OCI-M2 (cell line): ENCODE data around the gene IL4.
"Not testable (repeated sequence)": the region's sequence is repeated elsewhere in the genome, so short reads cannot be mapped to it uniquely, and the experiment has no call there.

ENCODE experiments used
- DNase-seq: peaks from one replicate; lab custom pipeline; 2025; ENCODE audit not compliant: unreplicated experiment; lab: John Stamatoyannopoulos, UW

The IL4 gene

DNA sequence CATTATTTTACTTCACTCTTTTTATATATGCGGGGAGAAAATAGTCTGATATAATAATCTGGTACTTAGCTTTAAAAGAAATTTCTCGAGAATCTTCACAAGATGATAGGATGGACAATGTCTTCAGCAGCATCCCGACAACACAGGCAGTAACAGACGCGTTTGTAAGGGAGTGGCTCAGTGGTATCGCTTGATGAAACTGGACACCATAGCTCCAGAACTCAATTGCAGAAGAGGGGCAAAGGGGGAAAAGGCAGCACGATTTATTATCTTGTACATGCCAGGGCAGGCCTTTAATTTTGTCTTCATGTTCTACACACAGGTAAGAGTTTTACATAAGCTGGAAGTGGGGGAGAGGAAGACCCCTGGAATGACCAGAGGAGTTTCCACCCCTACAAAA lies 15.7 kb downstream of the IL4 start:
- no peak for DNase-seq

DNA sequence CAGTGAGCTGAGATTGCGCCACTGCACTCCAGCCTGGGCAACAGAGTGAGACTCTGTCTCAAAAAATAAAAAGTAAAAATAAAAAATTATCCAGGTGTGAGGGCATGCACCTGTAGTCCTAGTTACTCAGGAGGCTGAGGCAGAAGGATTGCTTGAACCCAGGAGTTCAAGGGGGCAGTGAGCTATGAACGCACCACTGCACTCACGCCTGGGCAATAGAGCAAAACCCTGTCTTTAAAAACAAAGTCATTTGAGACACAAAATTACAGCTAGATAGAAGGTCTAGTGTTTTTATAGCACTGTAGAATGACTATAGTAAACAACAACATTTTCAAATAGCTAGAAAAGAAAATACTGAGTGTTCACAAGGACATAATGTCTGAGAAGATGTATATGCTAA lies 16.4 kb downstream of the IL4 start:
- no peak for DNase-seq

DNA sequence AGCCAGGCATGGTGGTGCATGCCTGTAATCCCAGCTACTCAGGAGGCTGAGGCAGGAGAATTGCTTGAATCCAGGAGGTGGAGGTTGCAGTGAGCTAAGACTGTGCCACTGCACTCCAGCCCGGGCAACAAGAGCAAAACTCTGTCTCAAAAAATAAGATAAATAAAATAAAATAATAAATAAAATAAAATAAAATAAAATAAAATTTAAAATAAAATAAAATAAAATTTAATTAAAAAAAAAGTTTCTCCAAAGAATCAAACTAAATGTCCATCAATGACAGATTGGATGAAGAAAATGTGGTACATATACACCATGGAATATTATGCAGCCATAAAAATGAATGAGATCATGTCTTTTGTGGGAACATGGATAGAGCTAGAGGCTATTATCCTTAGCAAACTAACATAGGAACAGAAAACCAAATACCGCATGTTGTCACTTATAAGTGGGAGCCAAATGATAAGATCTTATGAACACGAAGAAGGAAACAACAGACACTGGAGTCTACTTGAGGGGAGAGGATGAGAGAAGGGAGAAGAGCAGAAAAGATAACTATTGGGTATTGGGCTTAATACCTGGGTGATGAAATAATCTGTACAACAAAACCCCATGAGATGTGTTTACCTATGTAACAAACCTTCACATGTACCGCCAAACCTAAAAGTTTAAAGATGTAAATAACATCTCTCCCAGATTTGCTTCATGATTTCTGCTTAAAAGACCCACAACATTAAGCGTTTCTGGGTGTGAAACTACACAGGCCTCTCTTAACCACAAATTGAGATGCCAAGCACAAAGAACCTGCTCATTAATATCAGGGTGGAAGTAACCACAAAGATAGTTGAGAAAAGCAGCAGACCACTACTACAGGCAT lies 18.2 kb downstream of the IL4 start:
- DNase-seq = not testable (repeated sequence)

DNA sequence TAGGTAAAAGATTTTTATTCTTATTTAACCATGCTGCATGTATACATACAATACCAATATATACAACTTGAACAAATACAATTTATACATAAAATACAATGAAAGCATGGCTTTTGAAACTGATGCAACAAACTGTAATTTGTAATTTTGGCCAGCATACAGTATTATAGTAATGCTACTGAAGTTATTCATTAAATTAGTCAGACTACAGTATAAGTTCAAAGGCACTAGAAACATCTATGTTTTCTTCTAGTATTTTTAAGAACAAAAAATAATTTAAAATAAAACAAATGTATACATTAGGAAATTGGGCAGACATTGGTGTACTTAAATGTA lies 18.8 kb downstream of the IL4 start:
- DNase-seq = no peak

DNA sequence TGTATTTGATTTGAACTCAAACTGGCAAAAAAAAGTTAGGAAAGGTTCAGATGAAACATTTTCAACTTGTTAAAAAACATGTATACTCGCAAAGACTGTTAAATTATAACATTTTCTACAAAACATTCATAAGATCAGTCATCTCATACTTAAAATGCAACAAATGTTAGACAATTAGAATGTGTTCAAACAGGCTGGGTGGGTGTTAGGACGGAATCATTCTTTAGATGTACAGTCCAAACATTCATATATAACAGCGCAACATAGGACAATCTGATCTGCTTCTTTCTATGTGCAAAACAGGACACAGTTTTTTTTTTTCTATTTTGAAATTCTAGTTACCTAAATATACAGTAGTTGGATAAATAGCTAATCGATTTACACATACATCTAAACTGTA lies 22.2 kb downstream of the IL4 start:
- no peak for DNase-seq

DNA sequence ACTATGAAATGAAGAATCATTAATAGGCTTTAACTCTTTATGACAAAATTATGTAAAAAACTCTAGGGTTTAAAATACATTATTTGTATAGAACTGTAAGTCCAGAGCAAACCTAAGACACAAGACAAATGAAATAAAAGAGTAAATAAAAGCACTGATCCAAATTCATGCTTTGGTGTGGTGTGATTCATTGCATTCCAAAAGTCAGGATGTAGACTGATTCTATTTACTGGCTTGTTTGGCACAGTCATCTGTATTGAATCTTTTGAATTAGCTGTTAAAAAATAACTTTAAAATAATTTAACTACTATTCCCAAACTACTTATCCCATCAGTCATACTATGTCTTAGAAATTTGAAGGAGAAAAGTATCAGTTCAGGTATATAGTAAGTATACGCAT lies 31.1 kb downstream of the IL4 start:
- DNase-seq = no peak

DNA sequence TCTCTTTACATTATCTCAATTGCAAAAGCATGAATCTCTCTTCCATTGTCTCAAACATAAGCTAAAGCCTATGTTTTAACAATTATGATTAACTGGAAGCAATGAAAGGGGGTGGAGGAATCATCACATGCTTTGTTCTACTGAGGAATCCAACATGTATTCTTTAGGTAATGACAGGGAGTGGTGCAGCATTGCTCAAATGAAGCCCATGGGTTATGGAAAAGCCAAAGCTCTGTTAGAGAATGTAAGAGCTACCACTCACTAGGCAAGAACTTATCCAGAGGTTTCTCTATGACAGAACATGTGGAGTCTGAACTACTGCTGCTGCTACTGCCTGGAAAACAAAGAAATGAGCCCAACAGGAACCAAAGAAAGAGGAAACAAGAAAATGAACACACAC lies 34.9 kb downstream of the IL4 start:
- no peak for DNase-seq

DNA sequence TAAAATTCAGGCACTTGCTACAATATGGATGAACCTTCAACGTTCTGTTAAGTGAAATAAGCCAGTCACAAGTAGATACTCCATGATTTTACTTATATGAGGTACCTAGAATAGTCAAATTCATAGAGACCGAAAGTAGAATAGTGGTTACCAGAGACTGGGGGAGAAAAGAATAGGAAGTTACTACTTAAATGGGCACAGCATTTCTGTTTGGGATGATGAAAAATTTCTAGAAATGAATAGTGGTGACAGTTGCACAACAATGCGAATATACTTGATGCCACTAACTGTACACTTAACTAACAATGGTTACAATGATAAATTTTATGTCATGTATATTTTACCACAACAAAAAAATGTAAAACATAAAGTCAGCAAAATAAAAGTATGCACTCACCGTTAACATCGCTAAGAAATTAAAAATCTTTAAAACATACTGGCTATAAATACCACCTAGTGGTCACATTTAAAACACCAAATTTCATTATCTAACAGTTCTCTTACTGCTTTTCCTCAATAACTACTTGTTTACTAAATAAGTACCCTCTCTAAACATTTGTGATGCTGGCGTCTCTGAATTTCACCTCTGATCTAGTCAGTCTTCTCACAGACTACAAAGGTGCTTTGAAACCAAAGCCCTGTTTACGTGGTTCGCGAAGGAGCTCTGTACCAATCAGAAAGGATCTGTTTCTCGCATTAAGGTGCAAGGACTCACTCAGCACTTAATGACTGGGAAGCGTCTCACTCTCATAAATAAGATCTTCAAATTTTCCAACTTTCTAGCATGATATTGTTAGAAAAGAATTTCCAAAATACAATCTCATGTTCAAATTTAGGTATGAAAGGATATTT lies 40.9 kb downstream of the IL4 start:
- no peak for DNase-seq

DNA sequence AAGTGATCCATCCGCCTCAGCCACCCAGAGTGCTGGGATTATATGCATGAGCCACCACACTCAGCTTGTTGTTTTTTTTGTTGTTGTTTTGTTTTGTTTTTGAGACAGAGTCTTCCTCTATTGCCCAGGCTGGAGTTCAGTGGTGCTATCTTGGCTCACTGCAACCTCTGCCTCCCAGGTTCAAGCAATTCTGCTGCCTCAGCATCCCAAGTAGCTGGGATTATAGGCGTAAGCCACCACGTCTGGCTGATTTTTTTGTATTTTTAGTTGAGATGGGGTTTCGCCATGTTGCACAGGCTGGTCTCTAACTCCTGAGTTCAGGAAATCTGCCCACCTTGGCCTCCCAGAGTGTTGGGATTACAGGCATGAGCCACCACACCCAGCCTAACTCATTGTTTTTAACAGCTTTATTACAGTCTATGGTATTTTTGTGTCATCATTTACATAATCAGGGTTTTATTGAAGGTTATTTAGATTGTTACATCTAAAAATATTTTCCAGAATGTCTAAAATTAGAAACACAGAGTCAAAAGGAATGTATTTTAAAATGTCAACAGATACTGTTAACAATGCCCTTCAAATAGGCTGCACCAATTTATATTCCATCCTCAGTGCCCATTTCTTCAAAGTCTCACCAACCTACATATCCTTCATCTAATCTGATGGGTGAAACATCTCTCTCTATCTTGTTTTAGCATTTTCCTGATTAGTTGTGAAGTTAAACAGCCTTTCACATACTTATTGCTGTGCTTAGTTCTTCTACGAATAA lies 44.9 kb downstream of the IL4 start:
- DNase-seq = no peak

DNA sequence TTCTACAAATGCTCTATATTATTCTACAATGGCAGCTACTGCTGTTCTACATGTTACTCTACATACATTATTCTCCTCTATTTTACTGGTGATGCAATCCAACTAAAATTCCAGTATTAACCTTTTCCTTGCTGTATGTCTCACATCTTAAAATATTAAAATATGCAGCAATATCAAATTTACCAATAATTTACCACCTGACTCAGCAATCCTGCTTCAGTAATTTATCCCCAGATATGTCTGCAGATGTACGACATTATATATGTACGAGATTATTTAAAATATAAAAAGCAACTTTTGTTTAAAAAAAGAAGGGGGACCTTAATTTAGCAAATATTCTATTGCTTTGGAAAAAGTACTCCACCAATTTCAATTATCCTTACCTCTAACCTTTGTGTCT lies 52.0 kb downstream of the IL4 start:
- no peak for DNase-seq

DNA sequence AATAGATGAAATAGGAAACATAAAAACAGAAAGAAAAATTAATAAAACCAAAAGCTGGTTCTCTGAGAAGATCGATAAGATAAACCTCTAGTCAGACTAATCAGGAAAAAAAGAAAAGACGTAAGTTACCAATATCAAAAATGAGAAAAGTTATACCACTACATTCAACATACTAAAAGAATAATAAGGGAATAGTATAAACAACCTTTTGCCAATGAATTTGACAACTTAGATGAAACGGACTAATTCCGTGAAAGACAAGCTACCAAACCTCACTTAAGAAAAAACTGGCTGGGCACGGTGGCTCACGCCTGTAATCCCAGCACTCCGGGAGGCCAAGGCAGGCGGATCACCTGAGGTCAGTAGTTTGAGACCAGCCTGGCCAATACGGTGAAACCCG lies 56.1 kb downstream of the IL4 start:
- DNase-seq = no peak
